K562 (cell line): ENCODE data around the gene GPC1. TPM values are rescaled to one million over a fixed set of nuclear protein-coding genes. Genes with fewer than 3 reads are reported as not detected.

Experiments used
- ATAC-seq: fragments of 200-7000 bp; cut with Tn5 transposase; 3 replicates; pipeline ENCODE4 v1.9.1; 2020; ENCODE audit warnings: moderate library complexity
- BruUV-seq: library from RNA; stranded (reverse); fragments of 400-500 nt; replicated peaks from 2 replicates; lab custom pipeline; 2021; lab: Mats Ljungman, UMichigan
- CTCF ChIA-PET: fragments of 300-600 bp; formaldehyde crosslinking; extraction: SDS; loops from one replicate; lab custom pipeline; 2021; ENCODE audit warnings: low intra/inter-chr PET ratio; lab: Yijun Ruan, JAX
- POLR2A ChIA-PET: fragments of 300-600, 350-650 bp; sonication (Branson Sonifier 250); formaldehyde crosslinking; extraction: SDS; loops from one replicate; lab custom pipeline; 2021; ENCODE audit warnings: antibody characterized with exemption, inconsistent platforms; lab: Yijun Ruan, JAX
- DNase-seq, 4 experiments: peaks; one replicate each; pipeline versions ENCODE4 v3.0.0 to v3.0.0-alpha.2; 2011 to 2018; ENCODE audit warnings: low spot score in 3 of 4, mixed read lengths in 3 of 4; ENCODE audit errors: extremely low read depth in 1 of 4
- FAIRE-seq: peaks from 2 replicates; lab custom pipeline; 2011; peaks lifted over from hg19 to GRCh38; lab: Jason Lieb, UNC
- H2AFZ ChIP-seq: 2 replicates; pipeline ENCODE4 v1.6.0; 2011; ENCODE audit warnings: low read depth, low read length, control low read depth, inconsistent platforms
- H3K27ac ChIP-seq: fragments of 200-600 bp; 3 replicates; pipeline ENCODE4 v1.8.0; 2011; ENCODE audit warnings: low read depth, mild to moderate bottlenecking, control low read depth, inconsistent platforms, low read length, moderate library complexity, mixed read lengths; ENCODE audit errors: extremely low read depth
- H3K27me3 ChIP-seq, 2 experiments: fragments of 300-600 bp in 1 of 2; 2 replicates in 1 of 2; 3 replicates in 1 of 2; pipeline versions ENCODE4 v1.6.0 to v1.8.0; 2011; ENCODE audit warnings: inconsistent platforms in 2 of 2, low read length in 2 of 2, mild to moderate bottlenecking in 1 of 2, mixed read lengths in 1 of 2, moderate library complexity in 1 of 2; ENCODE audit not compliant: control insufficient read depth in 2 of 2, insufficient read depth in 2 of 2
- H3K36me3 ChIP-seq: fragments of 300-600 bp; 3 replicates; pipeline ENCODE4 v1.8.0; 2011; ENCODE audit warnings: mild to moderate bottlenecking, low read length, inconsistent platforms; ENCODE audit not compliant: control insufficient read depth, insufficient read depth
- H3K4me1 ChIP-seq, 2 experiments: fragments of 200-600 bp in 1 of 2; replicated peaks in 1 of 2; 2 replicates in 1 of 2; 3 replicates in 1 of 2; pipeline versions ENCODE4 v1.5.1 to v1.8.0; 2011; ENCODE audit warnings: inconsistent platforms in 2 of 2, low read length in 2 of 2, mild to moderate bottlenecking in 1 of 2, mixed read lengths in 1 of 2, moderate library complexity in 1 of 2; ENCODE audit not compliant: control insufficient read depth in 2 of 2, insufficient read depth in 2 of 2
- H3K4me2 ChIP-seq: 2 replicates; pipeline ENCODE4 v1.6.1; 2011; ENCODE audit warnings: low read length, control low read depth, inconsistent platforms, mixed read lengths; ENCODE audit not compliant: insufficient read depth
- H3K4me3 ChIP-seq: fragments of 200-600 bp; sonication (generic), shearing (Covaris generic); 2 replicates; pipeline ENCODE4 v1.5.1; 2016; ENCODE audit warnings: control low read depth, inconsistent platforms
- H3K79me2 ChIP-seq: fragments of 200-600 bp; 3 replicates; pipeline ENCODE4 v1.8.0; 2011; ENCODE audit warnings: low read length, inconsistent platforms; ENCODE audit not compliant: control insufficient read depth, insufficient read depth
- H3K9ac ChIP-seq, 2 experiments: 2 replicates each; pipeline versions ENCODE4 v1.6.0 to v1.6.1; 2011; ENCODE audit warnings: low read depth in 2 of 2, low read length in 2 of 2, control low read depth in 1 of 2, inconsistent platforms in 1 of 2, mild to moderate bottlenecking in 1 of 2, mixed read lengths in 1 of 2; ENCODE audit not compliant: insufficient read depth in 1 of 2
- H3K9me1 ChIP-seq: one replicate; pipeline ENCODE4 v1.6.0; 2011; ENCODE audit warnings: inconsistent platforms, mild to moderate bottlenecking, low read length, moderate library complexity; ENCODE audit not compliant: control insufficient read depth, insufficient read depth
- H3K9me3 ChIP-seq: replicated peaks from 2 replicates; pipeline ENCODE4 v1.5.1; 2011; ENCODE audit warnings: low read depth, low read length, inconsistent platforms; ENCODE audit not compliant: control insufficient read depth, insufficient read depth
- H4K20me1 ChIP-seq: replicated peaks from 2 replicates; pipeline ENCODE4 v1.6.1; 2011; ENCODE audit warnings: low read length, inconsistent platforms, mixed read lengths; ENCODE audit not compliant: control insufficient read depth, insufficient read depth
- ASH1L ChIP-seq: fragments of 450-650 bp; IDR thresholded peaks from 2 replicates; pipeline ENCODE4 v1.6.1; 2018; ENCODE audit warnings: borderline replicate concordance, mild to moderate bottlenecking, low read depth; ENCODE audit not compliant: partially characterized antibody
- CBX2 ChIP-seq: fragments of 200-600 bp; sonication (generic); IDR thresholded peaks from one replicate; pipeline ENCODE4 v1.6.1; 2012; ENCODE audit warnings: mild to moderate bottlenecking, low read length, inconsistent platforms; ENCODE audit not compliant: insufficient read depth, poor library complexity, severe bottlenecking
- CUX1 ChIP-seq: fragments of 200-800 bp; sonication (Bioruptor generic); IDR thresholded peaks from 2 replicates; pipeline ENCODE4 v1.6.1; 2016; ENCODE audit warnings: missing genetic modification characterization, missing compliant biosample characterization
- EWSR1 ChIP-seq: fragments of 450-650 bp; IDR thresholded peaks from 2 replicates; pipeline ENCODE4 v1.6.1; 2018; ENCODE audit warnings: borderline replicate concordance, mild to moderate bottlenecking, low read depth, moderate library complexity; ENCODE audit not compliant: partially characterized antibody
- KDM1A ChIP-seq, 2 experiments: fragments of 450-650 bp; IDR thresholded peaks; 2 replicates each; pipeline ENCODE4 v1.6.1; 2016; ENCODE audit warnings: mild to moderate bottlenecking in 2 of 2
- SMAD1 ChIP-seq: fragments of 150-350 bp; IDR thresholded peaks from 2 replicates; pipeline ENCODE4 v1.6.1; 2014; ENCODE audit warnings: low read length, low read depth; ENCODE audit not compliant: partially characterized antibody
- ZNF592 ChIP-seq: fragments of 450-650 bp; IDR thresholded peaks from 2 replicates; pipeline ENCODE4 v1.6.1; 2017; ENCODE audit warnings: antibody characterized with exemption, mild to moderate bottlenecking
- WGBS: fragments of 100-300 bp; shearing (Covaris generic); methylation state at CpG from one replicate; pipeline ENCODE4 v1.1.6; 2016; ENCODE audit warnings: low coverage, mixed read lengths; ENCODE audit not compliant: insufficient coverage; ENCODE audit errors: missing lambda C conversion rate; 5-methylcytosine and 5-hydroxymethylcytosine counted together
- in situ Hi-C: fragments of 300-500 bp; cut with MboI; formaldehyde crosslinking; loops from 4 replicates; pipeline ENCODE4 v1.15.0; 2018; ENCODE audit warnings: inconsistent platforms, mixed read lengths
- intact Hi-C: fragments of 100-400 bp; cut with micrococcal nuclease; formaldehyde crosslinking; loops from 2 replicates; pipeline ENCODE4 v1.14.2; 2022
- polyA plus RNA-seq, 8 experiments: library from polyadenylated mRNA; depleted of rRNA in 4 of 8; stranded (reverse) in 5 of 8; unstranded in 3 of 8; fragments of >200 nt; fragmentation: Nextera tagmentation in 2 of 8; fragmentation: Illumina TruSeq in 1 of 8; extraction: Ambion mirVana in 2 of 8; extraction: Trizol in 1 of 8; gene quantifications; 2 replicates each; pipeline versions ENCODE4 v1.2.1 to v1.2.3, GENCODE V29; 2011 to 2014; ENCODE audit warnings: inconsistent platforms in 1 of 8, missing spikeins in 1 of 8
- total RNA-seq, 7 experiments: library from RNA; depleted of rRNA in 6 of 7; stranded (reverse); fragments of >200 nt in 6 of 7; fragmentation: Illumina TruSeq in 2 of 7; extraction: Trizol in 2 of 7; gene quantifications; 2 replicates each; pipeline versions ENCODE4 v1.2.1 to v1.2.3, GENCODE V29; 2011 to 2021; ENCODE audit warnings: low replicate concordance in 1 of 7

Gene GPC1
- total and polyA plus RNA-seq, 9 of the 15 experiments (the other 6 are each of a cell fraction or from before 2014, with no cell fraction given), result 0.07 to 0.82 (median 0.14) TPM; not detected in 3

- no peak for TF ChIP-seq KDM1A (IDR thresholded peaks at IDR 0.05)
These were observed 5.5 kb upstream of the GPC1 start (continued) for GRCh38 chr2:240429872-240430491.

- ATAC-seq, result no peak
- Histone ChIP-seq H4K20me1 (0 out of 2 replicates have a peak, but pooled peaks cover 3% of the 10 kb centered on the region), H3K9me3 (no peaks in the 10 kb centered on the region), H3K9me1 (peaks cover 2% of the 10 kb centered on the region), H3K27ac (no peak overlapping the region), H3K36me3 (no peaks in the 10 kb centered on the region), H3K9ac (no peak overlapping the region), H3K4me3 (no peak overlapping the region), H2AFZ (no peak overlapping the region), H3K79me2 (no peaks in the 10 kb centered on the region), H3K4me2 (no peak overlapping the region), H3K27me3 (peaks cover 6 to 54% of the 10 kb centered on the region in 2 experiments; a peak in 4 of 5 replicates), H3K4me1 (peaks cover 2 to 21% of the 10 kb centered on the region in 2 experiments; a peak in 3 of 5 replicates)
- CTCF ChIA-PET, result interaction anchor here (0.6 kb wide), 1 partner anchor 1329 kb away, joined by 3 read pairs; no protein-coding TSS in a partner anchor
- no peak for DNase-seq
- POLR2A ChIA-PET, result no interaction called here
- in situ Hi-C loops (no loop called here), intact Hi-C loops (no loop called here)
- FAIRE-seq, result no peak
- 6% methylated on average over 3 of the region's 5 CpGs for WGBS
- no TSS peak for BruUV-seq
- TF ChIP-seq CUX1 (no peak), EWSR1 (no peak), ASH1L (no peak), CBX2 (no peak), ZNF592 (no peak), SMAD1 (no peak)
These were observed 4.9 kb upstream of the GPC1 start for GRCh38 chr2:240430595-240430994.
